ENCODE data around the gene C1orf50.
"Not testable (repeated sequence)": the region's sequence is repeated elsewhere in the genome, so short reads cannot be mapped to it uniquely, and the experiment has no call there.

C1orf50 gene

DNA sequence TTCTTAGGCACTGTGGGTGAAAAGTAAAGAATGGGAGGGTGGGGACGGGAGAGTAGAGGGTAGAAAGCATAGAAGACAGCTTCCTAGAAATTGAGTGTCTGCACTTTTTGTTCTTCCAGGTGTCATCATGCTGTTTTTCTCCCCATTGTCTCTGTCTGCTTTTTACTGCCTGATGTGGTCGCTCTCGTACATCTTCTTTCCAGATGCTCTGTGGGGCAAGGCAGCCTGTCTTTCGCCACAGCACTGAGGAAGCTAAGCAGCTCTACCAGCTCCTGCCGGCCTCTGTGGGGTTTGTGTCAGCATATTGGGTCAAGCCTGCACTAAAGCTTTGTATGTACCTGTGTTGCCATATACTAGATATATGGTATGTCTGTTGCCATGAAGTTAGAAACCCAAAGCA is 30.9 kb downstream of the C1orf50 start:
- DNase-seq (ENCODE audit: low read depth in 2 of 2): no peak

DNA sequence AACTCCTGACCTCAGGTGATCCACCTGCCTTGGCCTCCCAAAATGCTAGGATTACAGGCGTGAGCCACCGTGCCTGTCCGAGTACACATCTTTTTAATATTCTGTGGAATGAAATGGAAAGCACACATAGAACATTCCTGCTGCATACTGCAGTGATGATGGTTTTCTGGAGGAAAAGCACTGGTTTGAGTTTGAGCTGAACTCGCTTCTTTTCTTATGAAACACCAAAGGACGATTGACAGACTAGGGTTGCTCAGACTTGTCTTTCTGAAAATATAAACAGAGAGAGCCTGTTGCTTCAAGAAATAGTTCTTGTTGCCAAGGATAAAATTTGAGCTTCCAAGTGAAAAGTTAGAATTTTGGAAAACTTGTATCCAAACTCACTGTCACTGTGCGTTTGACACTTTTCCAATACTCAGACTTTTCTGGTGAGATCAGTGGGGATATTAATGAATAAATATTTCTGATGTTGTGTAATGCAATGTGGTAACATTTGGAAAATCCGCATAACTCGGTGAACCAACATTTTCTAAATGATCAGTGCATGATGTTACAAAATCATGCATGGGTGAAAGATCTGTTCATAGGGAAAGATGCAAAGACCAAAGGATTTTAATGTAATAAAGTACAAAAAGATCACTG is 34.9 kb downstream of the C1orf50 start:
- peak; percentile 51 to 53 for DNase-seq (ENCODE audit: low read depth in 2 of 2)

- DNase-seq (ENCODE audit: low read depth in 2 of 2): no peak
Measured at GRCh38 chr1:42806171-42806570, 39.1 kb downstream of the C1orf50 start.

GRCh38 chr1:42806593-42806992 is 39.5 kb downstream of the C1orf50 start:
- no peak for DNase-seq (ENCODE audit: low read depth in 2 of 2)

- no peak for DNase-seq (ENCODE audit: low read depth in 2 of 2)
Measured at GRCh38 chr1:42807056-42807668, 40.1 kb downstream of the C1orf50 start.

- not testable (repeated sequence) for DNase-seq (ENCODE audit: low read depth in 2 of 2)
Measured at GRCh38 chr1:42814815-42815214, 47.8 kb downstream of the C1orf50 start.

- no peak for DNase-seq (ENCODE audit: low read depth in 2 of 2)
Measured at GRCh38 chr1:42815941-42816584, 49.0 kb downstream of the C1orf50 start.

- DNase-seq (ENCODE audit: low read depth in 2 of 2): peak; percentile 77 to 78
Measured at GRCh38 chr1:42816585-42817439, 49.8 kb downstream of the C1orf50 start, which contains the start of the genes ERMAP and SVBP. TSS of gene ERMAP (plus strand) at chr1:42817122. CDS start at chr1:42830449, 13,327 bp downstream. TSS of gene SVBP (minus strand) at chr1:42817397. CDS start at chr1:42816544, 853 bp downstream.

GRCh38 chr1:42817440-42817767 is 50.4 kb downstream of the C1orf50 start:
- DNase-seq (ENCODE audit: low read depth in 2 of 2): no peak

DNA sequence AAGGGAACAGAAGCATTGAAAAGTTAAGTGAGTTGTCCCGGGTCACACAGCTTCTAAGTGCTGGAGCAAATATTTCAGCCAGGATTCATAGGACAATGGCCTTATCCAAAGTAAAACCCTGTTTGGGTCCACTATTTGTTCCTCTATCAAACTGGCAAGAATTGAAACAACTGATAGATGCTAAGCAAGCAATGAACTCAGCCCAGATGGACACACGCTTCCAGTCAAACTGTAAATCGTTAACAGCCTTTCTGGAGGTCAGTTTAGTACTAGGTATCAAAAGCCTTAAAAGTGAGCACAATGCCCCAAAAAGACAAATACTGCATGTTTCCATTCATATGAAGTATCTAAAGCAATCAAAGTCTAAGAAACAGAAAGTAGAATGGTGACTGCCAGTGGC is 50.9 kb downstream of the C1orf50 start:
- DNase-seq (ENCODE audit: low read depth in 2 of 2): no peak

DNA sequence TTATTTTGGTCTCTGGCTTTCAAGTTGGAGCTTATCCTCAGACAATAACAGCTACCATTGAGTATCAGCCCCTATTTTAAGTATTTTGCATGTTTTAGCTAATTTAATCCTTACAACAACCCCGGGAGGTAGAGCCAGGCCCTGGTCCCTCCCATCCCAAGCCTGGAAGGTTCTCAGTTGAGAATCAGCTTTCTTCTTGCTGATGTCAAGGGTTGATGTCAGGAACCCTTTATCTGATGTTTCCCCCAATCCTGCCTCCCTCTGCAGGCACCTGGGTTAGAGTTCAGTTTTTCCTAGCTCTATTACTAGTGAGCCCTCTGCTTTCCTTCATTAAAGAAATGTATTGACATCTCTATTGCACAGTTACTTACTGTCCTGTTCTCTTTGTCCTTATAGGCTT is 53.8 kb downstream of the C1orf50 start:
- no peak for DNase-seq (ENCODE audit: low read depth in 2 of 2)

DNA sequence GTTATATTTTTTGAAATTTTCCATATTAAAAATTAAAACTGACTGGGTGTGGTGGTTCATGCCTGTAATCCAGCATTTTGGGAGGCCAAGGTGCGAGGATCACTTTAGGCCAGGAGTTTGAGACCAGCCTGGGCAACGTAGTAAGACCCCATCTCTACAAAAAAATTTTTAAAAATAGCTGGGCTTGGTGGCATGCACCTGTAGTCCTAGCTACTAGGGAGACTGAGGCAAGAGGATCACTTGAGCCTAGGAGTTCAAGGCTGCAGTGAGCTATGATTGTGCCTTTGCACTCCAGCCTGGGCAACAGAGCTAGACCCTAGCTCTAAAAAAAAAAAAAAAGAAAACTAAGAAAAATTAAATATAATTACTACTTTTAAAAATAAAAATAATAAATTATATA is 54.6 kb downstream of the C1orf50 start:
- no peak for DNase-seq (ENCODE audit: low read depth in 2 of 2)

GRCh38 chr1:42822800-42823392 is 55.8 kb downstream of the C1orf50 start:
- DNase-seq (ENCODE audit: low read depth in 2 of 2): peak; percentile 82 to 84

- DNase-seq (ENCODE audit: low read depth in 2 of 2): no peak
Measured at GRCh38 chr1:42824481-42825035, 57.5 kb downstream of the C1orf50 start.

GRCh38 chr1:42825036-42825851 is 58.2 kb downstream of the C1orf50 start:
- DNase-seq (ENCODE audit: low read depth in 2 of 2): no peak
